GM10248 (cell line): Measurements from ENCODE around the gene MALRD1.

Experiments
- CTCF ChIA-PET: fragments of 300-600 bp; sonication (Branson Sonifier 250); formaldehyde crosslinking; extraction: SDS; loops from one replicate; lab custom pipeline; 2021; ENCODE audit warnings: antibody characterized with exemption; lab: Yijun Ruan, JAX
- POLR2A ChIA-PET: fragments of 350-650 bp; sonication (Branson Sonifier 250); formaldehyde crosslinking; extraction: SDS; loops from one replicate; lab custom pipeline; 2020; ENCODE audit warnings: antibody characterized with exemption; lab: Yijun Ruan, JAX
- DNase-seq: peaks from one replicate; pipeline ENCODE4 v3.0.0; 2012; ENCODE audit errors: extremely low spot score
- CTCF ChIP-seq: IDR thresholded peaks from 2 replicates; pipeline ENCODE4 v1.5.1; 2012; ENCODE audit warnings: mild to moderate bottlenecking, low read depth; ENCODE audit errors: extremely low read depth, missing control alignments, control extremely low read depth

The MALRD1 gene

DNA sequence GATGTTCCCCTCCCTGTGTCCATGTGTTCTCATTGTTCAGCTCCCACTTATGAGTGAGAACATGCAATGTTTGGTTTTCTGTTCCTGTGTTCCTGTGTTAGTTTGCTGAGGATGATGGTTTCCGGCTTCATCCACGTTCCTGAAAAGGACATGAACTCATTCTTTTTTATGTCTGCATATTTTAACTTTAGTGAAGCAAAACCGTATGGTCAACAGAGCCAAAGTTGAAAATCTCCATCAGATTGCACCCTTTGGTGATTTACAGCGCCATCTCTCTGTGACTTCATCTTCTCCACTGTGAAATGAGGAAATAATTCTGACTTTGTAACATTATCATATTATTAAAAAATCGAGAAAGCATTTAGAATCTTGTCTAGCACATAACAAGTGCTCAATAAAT, 635.4 kb downstream of the MALRD1 start:
- TF ChIP-seq CTCF: no peak
- ChIA-PET CTCF (interaction anchor here (1.1 kb wide), 1 partner anchor 11 kb away, joined by 3 read pairs; no protein-coding TSS in a partner anchor), POLR2A (no interaction called here)
- DNase-seq: no peak

DNA sequence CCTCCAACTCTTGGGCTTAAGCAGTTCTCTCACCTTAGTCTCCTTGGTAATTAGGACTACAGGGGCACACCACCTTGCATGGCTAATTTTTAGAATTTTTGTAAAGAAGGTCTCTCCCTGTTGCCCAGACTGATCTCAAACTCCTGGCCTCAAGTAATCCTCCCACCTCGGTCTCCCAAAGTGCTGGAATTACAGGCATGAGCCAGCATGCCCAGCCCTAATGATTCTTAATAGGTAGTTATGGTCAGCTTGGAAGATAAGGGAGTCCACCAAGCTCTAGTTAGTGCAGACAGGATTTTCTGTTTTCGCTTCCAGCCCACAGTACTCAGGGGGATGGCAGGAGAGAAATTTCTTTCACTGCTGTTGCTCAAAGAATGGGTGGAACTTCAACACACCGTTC, 639.7 kb downstream of the MALRD1 start:
- CTCF ChIA-PET: no interaction called here
- TF ChIP-seq CTCF: no peak
- no peak for DNase-seq
- POLR2A ChIA-PET: no interaction called here

- CTCF ChIA-PET: no interaction called here
- no peak for TF ChIP-seq CTCF
- no peak for DNase-seq
- POLR2A ChIA-PET: no interaction called here
These were observed 640.6 kb downstream of the MALRD1 start for GRCh38 chr10:19689231-19689630.

GRCh38 chr10:19699299-19699698, 650.7 kb downstream of the MALRD1 start:
- TF ChIP-seq CTCF: no peak
- DNase-seq: no peak
- ChIA-PET CTCF (no interaction called here), POLR2A (no interaction called here)

GRCh38 chr10:19701427-19702052, 652.9 kb downstream of the MALRD1 start:
- no peak for DNase-seq
- TF ChIP-seq CTCF: no peak
- CTCF ChIA-PET: no interaction called here
- POLR2A ChIA-PET: no interaction called here

DNA sequence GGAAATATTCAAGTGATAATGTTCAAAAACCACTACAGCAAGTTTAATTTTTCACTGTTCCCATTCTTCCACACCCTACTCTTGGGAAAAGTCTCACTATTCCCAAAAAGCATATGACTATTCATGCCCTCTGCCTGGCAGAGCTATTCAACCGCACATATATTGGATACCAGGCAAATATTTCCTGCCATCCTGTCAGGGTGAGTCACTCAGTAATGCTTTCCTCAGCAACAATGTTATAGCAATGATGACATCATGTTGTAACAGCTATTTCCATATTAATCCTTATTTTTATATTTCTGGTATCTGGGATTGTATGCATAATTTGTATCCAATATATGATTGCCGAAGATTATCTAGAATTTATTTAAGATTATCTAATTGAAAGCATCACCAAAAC, 653.6 kb downstream of the MALRD1 start:
- CTCF ChIA-PET: no interaction called here
- POLR2A ChIA-PET: no interaction called here
- DNase-seq: no peak
- no peak for TF ChIP-seq CTCF
